Mammary epithelial cell (primary cell): ENCODE results near the gene CSNK1G1.

Source experiments
- EZH2 ChIP-seq: IDR thresholded peaks from 2 replicates; pipeline ENCODE4 v1.6.1; 2012; ENCODE audit warnings: low read length, inconsistent platforms, borderline replicate concordance
- TF ChIP-seq, protein P1 (sequence below), 2 donors: IDR thresholded peaks in 1 of 2; conservative IDR thresholded peaks in 1 of 2; 2 replicates each; pipeline ENCODE4 v1.5.1; 2011 to 2012; ENCODE audit warnings: inconsistent platforms in 2 of 2, low read length in 2 of 2, mild to moderate bottlenecking in 2 of 2, control low read depth in 1 of 2, low read depth in 1 of 2; ENCODE audit not compliant: insufficient read depth in 1 of 2; ENCODE audit errors: extremely low read depth in 1 of 2

DNA sequence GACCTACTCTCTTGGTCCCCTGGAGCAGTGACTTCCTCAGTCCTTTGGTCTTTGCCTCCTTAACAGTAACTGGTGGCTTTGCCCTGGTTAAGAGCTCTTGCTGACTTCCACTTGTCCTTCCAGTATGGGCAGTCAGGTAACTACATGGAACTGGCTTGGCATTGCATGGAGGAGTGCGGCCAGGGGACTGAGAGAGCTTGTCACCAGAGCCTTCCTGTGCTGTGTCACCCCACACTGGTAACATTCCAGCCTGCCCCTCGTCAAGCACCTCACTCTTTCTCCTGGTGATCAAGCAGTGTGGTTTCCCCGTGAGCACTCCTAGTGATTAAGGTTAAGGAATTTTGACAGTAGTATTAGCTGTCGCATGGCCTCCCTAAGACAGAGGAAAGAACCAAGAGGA is 223.8 kb downstream of the CSNK1G1 start:
- no peak for TF ChIP-seq EZH2
- TF ChIP-seq, protein P1, sequence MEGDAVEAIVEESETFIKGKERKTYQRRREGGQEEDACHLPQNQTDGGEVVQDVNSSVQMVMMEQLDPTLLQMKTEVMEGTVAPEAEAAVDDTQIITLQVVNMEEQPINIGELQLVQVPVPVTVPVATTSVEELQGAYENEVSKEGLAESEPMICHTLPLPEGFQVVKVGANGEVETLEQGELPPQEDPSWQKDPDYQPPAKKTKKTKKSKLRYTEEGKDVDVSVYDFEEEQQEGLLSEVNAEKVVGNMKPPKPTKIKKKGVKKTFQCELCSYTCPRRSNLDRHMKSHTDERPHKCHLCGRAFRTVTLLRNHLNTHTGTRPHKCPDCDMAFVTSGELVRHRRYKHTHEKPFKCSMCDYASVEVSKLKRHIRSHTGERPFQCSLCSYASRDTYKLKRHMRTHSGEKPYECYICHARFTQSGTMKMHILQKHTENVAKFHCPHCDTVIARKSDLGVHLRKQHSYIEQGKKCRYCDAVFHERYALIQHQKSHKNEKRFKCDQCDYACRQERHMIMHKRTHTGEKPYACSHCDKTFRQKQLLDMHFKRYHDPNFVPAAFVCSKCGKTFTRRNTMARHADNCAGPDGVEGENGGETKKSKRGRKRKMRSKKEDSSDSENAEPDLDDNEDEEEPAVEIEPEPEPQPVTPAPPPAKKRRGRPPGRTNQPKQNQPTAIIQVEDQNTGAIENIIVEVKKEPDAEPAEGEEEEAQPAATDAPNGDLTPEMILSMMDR (conservative IDR thresholded peaks at IDR 0.05 in 1 of 2, IDR thresholded peaks at IDR 0.05 in 1 of 2; ENCODE audit: extremely low read depth in 1 of 2, insufficient read depth in 1 of 2, low read depth in 1 of 2, low read length in 2 of 2) = no peak
